ENCODE measurements around the gene VDR.

- TF ChIP-seq POLR2A (IDR thresholded peaks at IDR 0.05) = no peak
- TF ChIP-seq CTCF (IDR thresholded peaks at IDR 0.05) = no peak
Observed at GRCh38 chr12:47823422-47824086, 81.2 kb downstream of the VDR start.
